Measurements from ENCODE around the gene TOM1L2.
"Not testable (repeated sequence)": the region's sequence is repeated elsewhere in the genome, so short reads cannot be mapped to it uniquely, and the experiment has no call there.

TOM1L2 gene

DNA sequence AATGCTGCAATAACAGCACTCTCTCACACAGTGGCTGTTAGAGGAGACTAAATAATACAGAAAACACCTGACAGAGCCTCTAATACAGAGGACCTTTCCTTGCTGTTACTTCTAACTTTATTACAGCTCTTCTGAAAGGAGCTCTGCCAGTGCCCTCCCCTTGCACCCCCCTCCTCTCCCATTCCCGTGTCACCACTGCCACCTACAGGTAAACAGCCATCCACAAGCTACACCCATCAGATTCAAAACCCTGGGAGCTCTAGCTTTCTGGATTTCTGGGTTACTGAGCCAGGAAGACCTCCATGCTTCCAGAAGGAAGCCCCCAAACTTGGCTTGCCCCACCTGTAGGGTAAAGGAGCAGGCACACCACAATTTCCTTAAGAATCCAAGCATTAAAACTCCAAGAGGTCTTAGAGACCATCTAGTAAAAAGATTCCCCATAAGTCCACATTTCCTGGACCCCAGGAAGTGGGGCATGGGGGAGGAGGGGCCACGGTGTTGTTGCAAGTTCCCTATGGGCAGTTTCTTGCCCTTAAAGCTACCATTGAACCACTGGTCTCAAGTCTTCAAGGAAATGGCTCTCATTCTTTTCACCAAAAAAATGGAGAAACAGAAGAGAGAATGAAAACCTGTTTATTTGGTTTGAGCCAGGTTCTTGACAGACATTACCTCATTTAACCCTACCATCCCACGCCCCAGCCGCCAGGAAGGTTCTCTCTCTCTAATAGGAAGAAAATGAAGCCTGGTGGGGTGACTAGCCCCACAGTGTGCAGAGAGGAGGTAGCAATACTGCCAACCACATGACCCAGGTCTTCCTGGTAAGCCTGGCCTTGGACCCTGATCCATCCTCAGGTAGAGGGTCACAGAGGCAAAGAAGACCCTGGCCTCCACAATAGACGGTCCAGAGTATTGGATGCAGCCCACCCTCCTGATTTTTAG, 52.8 kb downstream of the TOM1L2 start:
- peak; percentile 36 for DNase-seq

DNA sequence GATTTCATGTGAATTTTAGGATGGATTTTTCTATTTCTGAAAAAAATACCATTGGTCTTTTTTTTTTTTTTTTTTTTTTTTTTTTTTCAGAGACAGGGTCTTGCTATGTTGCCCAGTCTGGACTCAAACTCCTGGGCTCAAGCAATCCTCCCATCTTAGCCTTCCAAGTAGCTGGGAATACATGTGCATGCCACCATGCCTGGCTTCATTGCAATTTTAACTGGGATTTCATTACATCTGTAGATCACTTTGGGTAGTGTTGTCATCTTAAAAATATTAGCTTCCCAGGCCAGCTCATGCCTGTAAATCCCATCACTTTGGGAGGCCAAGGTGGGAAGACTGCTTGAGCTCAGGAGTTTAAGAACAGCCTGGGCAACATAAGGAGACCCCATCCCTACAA, 54.8 kb downstream of the TOM1L2 start:
- DNase-seq: no peak

DNA sequence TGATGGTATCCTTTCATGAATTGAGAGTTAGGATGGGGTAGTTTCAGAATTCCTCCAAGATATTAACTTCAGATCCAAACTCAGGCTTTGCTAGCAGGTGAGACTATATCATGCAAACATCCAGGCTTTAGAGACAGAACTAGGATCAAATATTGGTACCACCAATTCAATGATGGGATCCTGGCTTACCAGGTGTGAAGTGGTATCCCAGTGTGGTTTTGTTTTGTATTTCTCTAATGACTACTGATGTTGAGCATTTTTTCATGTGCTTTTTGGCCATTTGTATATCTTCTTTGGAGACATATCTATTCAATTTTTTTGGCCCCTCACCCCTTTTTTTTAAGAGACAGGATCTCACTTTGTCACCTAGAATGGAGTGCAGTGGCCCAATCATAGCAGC, 57.0 kb downstream of the TOM1L2 start:
- DNase-seq: no peak

DNA sequence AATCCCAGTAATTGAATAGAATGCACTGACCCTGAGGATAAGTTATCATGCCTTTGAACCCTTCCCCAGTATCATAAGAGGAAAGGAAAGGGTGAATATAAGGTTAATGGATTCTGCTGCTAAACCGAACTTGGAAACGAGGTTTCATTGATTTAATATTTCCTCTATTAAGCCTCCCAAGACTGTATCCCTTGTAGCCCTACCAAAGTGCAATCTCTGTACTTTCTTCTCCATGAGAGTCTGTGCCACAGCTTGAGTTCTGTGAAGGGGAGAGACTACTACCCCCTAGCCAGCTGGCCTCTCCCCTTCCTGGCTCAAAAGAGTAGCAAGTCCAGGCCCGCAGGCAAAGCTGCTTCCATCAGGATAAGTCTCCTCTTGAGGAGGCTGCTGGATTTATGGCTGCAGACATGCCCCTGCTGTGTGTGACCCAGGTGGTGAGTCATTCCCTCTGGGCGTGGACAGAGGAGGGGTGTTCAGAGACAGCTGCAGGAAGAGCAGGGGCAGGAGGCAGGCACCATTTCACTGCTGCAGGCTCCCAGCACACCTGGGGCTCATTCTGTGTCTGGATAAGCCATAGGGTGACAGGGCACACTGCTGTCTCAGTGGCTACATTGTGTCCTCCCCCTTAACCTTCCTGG, 58.4 kb downstream of the TOM1L2 start:
- peak; percentile 27 for DNase-seq

DNA sequence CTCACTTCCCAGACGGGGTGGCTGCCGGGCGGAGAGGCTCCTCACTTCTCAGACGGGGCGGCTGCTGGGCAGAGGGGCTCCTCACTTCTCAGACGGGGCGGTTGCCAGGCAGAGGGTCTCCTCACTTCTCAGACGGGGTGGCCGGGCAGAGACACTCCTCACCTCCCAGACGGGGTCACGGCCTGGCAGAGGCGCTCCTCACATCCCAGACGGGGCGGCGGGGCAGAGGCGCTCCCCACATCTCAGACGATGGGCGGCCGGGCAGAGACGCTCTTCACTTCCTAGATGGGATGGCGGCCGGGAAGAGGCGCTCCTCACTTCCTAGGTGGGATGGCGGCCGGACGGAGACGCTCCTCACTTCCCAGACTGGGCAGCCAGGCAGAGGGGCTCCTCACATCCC, 59.9 kb downstream of the TOM1L2 start:
- DNase-seq: not testable (repeated sequence)

DNA sequence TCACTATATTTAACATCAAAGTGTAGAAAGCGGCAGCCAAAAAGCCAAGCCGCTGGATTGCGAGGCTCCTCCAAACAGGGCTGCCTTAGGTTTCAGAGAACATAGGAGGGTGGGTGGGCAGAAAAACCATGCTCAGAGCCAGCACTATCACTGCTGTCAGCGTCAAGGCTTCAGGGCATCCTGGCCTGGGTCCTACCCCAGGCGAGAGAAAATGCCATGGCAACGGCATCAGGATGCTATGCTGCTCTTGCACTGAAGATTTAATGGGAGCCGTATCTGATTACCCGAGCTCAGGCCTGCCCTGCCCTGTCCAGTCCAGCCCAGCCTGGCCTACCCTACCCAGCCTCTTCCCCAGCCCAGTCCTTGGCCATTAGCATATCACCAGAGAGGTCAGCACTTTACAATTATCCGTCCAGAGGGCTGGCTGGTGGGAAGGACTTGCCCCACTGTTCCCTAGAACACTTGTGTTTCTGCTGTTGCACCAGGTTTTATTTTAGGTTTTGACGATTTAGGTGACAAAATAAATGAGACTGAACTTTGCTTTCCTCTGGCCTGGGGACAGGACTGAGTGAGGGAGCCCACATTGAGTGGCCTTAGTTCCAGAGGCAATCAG, 61.1 kb downstream of the TOM1L2 start:
- DNase-seq: no peak

DNA sequence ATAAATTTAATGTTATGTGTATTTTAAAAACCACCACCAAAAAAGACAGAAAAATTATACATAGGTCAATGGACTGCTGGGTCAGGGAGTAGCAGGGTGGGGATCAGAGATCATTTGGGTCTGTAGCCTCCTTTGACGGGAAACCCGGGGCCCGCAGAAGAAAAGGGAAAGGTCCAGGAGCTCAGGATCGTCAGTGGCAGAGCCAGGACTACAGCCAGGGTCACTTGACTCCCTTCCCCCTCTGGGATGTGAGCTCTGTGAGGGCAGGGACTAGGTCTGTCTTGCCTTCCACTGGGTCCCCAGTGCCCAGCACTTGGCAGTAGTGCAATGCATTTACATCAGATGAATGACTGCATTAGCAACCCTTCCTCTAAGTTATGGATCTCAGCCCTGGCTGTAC, 62.1 kb downstream of the TOM1L2 start:
- no peak for DNase-seq

DNA sequence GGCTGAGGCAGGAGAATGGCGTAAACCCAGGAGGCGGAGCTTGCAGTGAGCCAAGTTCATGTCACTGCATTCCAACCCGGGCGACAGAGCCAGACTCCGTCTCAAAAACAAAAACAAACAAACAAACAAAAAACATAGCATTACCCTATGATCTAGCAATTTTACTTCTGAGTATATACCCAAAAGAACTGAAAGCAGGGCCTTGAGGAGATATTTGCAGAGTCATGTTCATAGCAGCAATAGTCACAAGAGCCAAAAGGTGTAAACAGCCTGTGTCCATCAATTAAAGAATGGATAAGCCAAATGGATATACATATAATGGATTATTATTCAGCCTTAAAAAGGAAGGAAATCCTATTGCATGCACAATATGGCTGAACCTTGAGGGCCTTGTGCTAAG, 63.1 kb downstream of the TOM1L2 start:
- DNase-seq: no peak

DNA sequence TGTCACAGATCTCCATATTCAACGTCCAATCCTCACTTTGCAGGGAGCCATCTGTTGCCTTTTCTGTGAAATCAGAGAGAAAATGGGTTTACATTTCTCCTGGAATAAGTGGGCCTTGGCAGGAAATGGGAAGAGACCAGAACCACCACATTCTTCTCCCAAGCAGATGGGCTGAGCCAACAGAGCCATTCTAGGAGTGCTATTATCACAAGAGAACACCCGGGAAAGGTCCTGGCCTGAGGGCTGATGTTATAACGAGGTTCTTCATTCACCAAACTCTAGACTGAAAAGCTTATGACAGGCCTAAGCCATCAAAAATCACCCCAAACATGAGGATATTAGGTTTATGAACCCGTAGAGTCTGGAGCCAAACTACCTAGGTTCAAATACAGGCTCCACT, 64.7 kb downstream of the TOM1L2 start:
- no peak for DNase-seq

DNA sequence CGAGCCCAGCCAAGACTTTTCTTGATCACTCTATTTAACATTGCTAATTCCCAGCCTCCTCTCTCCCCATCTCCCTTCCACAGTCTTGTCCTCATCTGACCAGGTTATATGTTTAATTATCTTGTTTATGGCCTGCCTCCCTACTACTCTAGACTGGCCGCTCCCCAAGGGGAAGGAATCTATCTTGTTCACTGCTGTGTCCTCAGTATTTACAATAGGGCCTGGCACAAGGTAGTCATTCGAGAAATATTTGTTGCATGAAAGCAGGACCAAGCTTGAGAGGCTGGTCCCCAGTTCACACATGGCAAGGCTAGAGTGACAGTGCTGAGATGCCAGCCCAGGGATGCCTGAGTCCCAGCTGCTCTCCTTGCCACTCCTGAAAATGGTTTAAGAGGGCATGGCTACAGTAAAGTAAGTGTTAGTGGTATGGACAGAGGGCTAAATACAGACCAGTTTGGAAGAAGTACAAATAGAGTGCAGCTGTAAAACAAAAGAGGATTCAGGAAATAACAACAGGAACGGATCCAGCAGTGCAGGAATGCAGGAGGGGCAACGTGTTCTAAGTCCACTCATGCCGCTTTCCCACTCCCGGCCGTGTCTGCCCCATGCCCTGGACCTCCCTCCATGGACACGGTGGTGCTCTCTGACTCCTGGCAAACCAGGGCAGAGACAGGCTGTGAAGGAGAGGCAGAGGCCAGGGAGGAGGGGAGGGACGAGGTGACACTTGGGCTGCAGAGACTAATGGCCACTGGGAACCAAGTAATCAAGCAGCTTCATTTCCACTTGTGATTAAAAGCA, 65.6 kb downstream of the TOM1L2 start:
- DNase-seq: no peak

DNA sequence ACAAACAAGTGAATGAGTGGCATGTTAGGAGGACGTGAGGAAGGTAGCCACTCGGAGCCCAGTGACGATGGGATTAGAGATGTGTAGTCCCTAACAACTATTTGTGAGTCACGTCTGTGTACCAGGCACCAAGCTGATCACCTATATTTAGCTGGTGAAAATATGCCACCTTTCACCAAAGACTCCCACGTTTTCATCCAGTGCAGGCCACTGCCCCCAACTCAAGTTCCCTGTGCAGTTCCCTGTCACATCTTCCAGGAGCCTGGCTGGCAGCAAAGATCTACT, 67.2 kb downstream of the TOM1L2 start:
- DNase-seq: no peak

DNA sequence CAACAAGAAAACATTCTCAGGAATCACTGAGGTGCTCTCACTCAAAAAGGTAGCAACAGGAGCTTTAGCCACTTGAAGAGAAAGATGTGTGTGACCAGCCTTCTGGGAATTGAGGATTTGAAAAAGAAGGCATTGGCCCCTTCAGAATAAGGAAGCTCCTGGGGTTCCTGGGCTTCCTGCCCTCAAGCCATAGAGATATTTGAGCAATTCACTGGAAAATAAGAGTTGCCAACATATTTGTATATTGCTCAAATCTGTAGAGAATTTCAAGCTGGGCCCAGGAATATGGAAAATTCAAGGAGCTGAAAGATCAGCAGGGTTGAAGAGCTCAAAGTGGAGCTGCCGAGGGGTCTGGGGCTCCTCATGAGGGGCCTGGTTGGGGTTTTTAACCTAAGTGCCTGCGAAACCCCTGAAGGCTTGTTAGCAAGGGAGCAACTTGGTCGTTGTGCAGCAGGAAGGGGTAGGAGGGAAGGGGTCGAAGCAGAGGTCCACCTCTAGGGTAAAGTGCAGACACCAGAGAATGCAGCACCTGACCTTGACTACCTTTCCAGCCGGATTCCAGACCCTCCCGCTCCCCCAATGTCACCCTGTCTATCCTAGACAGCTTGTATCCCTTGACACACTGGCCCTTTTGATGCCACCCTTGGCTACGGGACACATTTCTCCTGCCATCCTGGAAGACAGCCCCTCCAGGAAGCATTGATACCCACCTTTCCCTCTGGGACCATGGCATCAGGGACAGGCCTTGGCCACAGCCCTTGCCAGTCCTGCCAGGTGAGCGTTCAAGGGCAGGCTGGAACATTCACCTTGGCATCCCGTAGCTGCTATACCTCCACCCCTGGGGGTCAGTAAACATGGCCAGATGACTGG, 67.8 kb downstream of the TOM1L2 start:
- DNase-seq: no peak

DNA sequence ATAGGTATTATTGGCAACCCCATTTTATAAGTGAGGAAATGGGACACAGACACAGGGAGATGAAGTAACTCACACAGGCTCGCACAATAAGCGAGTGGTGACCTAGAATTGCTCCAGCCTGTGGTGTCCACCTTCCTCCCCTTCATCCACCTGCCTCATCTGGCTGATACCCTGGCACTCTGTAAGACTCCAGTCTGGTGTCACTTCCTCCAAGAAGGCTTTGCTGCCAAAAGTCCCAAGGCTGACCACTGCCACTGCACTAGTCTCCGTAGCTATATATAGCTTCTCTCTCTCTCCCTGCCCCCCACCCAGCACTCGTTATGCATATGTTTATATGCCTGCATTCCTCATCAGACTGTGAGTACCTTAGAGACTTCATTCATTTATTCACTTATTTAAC, 69.3 kb downstream of the TOM1L2 start:
- no peak for DNase-seq

DNA sequence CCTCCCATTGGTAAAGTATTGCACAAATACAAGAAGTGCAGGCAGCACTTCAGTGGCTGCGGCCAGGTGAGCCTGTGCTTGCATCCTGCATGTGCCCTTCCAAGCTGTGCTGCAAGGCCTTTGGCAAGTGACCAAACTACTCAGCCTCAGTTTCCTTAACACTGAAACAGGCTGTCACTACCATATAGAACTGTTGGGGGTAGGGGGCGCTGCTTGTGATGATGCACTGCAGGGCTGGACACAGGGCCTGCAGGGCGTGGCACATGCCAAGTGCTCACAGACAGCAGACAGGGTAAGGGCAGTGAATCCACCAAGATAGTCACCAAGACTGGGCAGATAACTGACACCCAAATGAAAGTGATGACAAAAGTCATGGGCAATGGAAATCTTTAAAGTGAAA, 69.8 kb downstream of the TOM1L2 start:
- DNase-seq: no peak

DNA sequence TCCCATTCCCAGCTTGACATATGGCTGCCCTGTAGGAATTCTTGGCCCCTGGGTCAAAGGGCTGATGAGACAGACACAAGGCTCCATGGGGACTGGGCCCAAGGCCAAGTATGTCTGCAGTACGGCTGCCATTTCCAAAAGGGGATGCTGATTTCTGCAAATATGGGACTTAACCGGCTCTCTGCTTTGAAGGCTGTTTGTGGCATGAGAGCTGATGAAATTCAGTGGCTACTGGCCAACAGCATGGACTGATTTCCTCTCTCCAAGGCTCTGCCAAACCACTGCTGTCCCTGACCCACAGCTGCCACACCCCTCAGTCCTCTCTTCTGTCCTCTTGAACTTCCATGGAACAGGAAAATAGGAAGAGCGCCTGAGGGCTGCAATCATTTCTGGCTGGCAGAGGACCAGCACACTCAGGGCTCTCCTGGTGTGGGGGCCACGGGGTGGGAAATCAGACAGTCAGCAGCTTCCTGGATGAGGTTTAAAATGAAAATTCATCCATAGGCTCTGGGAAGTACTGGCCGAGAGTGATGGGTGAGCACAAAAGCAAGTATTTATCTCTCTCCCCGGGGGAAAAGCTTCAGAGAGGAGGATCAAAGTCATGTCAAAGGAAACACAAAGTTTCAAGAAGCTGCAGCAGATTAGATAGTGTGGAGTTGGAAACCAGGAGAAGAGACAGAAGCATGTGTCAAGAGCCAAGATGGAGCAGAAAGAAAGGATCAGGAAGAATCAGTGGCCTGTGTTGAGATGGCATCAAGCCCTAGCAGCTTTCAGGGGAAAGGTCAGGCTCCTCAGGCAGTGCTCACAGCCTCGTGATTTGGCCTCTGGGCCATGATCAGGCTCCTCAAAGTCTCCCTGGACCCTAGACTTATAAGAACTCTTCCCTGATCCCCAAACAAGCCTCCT, 71.3 kb downstream of the TOM1L2 start:
- DNase-seq: no peak

DNA sequence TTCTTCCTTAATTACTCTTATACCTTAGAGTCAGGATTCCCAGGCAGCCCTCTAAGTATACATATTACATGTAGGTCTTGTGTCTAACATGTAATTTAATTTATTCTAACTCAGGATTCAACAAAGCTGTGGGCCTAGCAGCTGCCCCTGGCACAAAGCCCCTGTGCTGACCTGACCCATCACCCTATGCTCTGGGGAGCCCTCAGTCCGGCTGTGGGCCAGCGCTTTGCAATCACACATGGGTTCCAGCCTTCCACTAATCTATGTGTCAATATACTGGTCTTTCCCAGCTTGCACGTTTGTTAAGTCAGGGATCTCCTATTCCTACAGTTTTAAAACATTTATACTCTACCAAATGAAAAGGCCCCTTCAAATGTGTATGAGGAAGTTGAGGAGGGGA, 72.7 kb downstream of the TOM1L2 start:
- DNase-seq: no peak

DNA sequence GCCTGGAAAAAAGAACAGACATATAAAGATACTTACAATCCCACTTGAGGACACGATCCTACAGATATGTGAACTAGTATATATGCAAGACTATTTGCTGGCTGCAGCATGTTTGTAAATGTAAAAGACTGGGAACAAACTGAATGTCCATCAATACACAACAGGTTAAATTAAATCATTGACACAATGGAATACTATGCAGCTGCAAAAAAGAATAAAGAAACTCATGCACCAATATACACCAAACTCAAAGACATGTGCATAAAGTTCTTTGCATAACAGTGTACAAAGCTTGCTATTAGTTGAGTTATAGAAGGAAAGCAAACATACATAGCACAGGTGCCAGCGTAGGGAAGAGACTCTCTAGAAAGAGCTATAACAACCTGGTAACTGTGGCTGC, 73.5 kb downstream of the TOM1L2 start:
- DNase-seq: no peak

DNA sequence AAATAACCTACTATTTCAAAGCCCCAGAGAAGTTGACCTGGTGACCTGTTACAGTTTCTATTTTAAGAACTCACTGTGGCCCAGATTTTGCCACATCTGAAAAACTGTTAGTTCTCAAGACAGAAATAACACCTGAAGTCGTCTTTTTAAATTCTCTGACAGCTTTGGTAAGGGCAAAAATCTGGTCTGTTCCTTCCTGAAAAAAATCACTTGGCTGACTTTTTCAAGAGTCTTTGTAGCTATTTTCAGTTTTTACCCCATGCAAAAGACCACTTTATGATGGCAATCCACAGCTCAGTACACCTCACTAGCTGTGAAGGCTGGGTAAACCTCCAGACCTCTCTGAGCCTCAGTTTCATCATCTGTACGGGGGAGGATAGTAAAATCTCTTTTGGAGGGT, 74.8 kb downstream of the TOM1L2 start:
- DNase-seq: no peak

DNA sequence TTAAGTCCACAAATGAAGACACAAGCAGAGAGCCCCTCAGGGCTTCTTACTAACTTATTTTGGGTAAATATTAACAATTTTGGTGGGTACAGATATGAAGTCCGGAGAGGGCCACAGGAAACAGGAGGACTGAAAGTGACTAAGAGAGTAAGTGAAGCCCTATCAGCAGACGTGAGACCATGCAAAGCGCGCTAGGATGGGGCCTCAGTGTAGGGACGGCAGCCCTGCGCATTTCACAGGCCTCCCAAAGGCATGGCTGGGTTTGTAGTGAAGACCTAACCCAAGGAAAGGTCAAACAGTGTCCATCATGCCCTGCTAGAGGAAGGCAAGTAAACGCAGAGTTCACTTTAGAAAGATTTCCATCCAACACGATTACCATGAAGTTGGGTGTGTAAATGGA, 75.5 kb downstream of the TOM1L2 start:
- DNase-seq: no peak

DNA sequence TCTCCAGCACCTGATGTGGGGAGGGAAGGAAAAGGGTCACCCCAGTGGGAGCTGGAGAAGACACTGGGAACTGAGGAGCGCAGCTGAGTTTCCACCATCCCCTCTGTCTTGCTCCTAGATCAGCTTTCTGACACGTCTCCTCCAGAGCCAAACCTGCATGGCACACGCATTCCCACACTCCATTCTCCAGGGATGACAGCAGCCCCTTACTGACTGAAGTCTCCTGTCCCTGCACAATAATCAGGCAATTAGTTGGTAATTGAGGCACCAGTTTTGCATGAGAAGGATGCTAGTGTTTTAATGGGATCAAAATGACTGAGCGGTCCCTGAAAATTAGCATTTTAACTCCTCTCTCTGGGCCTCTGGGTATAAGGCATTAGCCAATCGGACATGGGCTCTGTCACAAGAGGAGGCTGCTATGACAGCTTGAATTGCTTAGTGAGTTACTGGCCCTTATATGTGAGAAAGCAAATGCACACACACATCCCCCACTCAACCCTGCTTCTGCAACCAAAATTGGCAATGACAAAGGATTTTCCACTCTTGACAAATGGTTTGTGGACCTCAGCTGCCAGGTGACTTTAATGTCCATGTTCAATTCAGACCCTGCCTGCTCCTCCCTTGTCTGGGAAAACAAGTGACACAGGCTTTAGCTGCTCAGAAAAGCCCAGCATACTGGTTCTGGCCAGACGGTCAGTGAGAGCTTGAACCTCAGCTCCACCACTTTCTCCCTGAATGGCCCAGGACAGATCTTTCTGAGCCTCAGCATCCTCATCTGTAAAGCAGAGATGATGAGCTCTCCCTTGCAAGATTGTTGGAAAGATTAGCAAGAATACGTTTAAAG, 78.2 kb downstream of the TOM1L2 start:
- no peak for DNase-seq

Data from activated effector memory CD4-positive, alpha-beta T cell treated with Interleukin-2 at 50 U/mL for 16 hours (primary cell).